GM23248 (cell line): ENCODE measurements around the gene PPP3R2.
"Not testable (repeated sequence)": the region's sequence is repeated elsewhere in the genome, so short reads cannot be mapped to it uniquely, and the experiment has no call there.

Source experiments
- EZH2 ChIP-seq: fragments of 200-600 bp; sonication (generic); IDR thresholded peaks from 2 replicates; pipeline ENCODE4 v1.6.1; 2018; ENCODE audit warnings: antibody characterized with exemption, mild to moderate bottlenecking; ENCODE audit not compliant: insufficient read depth, poor library complexity, severe bottlenecking
- EZH2phosphoT487 ChIP-seq: fragments of 200-600 bp; sonication (generic); IDR thresholded peaks from 2 replicates; pipeline ENCODE4 v1.6.1; 2018; ENCODE audit warnings: antibody characterized with exemption, moderate library complexity, mild to moderate bottlenecking, low read depth; ENCODE audit not compliant: insufficient read depth

DNA sequence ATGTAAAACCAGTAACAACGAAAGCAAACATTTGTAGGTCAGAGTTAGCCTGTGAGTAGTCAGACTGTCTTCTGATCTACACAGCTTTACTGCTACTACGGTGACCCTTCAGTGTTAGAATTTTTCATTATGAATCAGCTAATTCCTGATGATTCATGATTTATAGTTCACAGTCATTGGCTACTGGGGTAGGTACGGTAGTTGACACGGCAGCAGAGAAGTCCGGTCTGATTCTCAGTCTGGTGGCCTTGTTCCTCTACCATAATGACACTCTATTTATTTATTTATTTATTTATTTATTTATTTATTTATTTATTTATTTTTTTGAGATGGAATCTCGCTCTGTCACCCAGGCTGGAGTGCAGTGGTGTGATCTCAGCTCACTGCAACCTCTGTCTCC, 4.7 kb downstream of the PPP3R2 start:
- not testable (repeated sequence) for TF ChIP-seq EZH2phosphoT487, EZH2
